GM12872 (cell line): ENCODE measurements around the gene PITPNM2.

Experiments used
- TF ChIP-seq, protein P1 (sequence below): IDR thresholded peaks from 3 replicates; pipeline ENCODE4 v1.5.1; 2011; ENCODE audit warnings: low read depth, mild to moderate bottlenecking, low read length, moderate library complexity; ENCODE audit not compliant: insufficient read depth

PITPNM2 gene

DNA sequence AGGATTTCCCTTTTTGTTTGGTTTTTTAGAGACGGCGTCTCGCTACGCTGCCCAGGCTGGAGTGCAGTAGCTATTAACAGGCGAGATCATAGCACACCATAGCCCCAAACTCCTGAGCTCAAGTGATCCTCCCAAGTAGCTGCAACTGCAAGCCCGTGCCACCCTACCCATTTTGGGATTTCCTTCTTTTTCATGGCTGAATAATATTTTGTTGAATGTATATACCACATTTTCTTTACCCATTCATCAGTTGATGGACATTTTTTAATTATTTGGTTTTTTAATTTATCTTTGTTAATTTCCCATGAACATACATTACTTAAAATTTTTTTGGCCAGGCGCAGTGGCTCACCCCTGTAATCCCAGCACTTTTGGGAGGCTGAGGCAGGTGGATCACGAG lies 15.2 kb downstream of the PITPNM2 start:
- TF ChIP-seq, protein P1, sequence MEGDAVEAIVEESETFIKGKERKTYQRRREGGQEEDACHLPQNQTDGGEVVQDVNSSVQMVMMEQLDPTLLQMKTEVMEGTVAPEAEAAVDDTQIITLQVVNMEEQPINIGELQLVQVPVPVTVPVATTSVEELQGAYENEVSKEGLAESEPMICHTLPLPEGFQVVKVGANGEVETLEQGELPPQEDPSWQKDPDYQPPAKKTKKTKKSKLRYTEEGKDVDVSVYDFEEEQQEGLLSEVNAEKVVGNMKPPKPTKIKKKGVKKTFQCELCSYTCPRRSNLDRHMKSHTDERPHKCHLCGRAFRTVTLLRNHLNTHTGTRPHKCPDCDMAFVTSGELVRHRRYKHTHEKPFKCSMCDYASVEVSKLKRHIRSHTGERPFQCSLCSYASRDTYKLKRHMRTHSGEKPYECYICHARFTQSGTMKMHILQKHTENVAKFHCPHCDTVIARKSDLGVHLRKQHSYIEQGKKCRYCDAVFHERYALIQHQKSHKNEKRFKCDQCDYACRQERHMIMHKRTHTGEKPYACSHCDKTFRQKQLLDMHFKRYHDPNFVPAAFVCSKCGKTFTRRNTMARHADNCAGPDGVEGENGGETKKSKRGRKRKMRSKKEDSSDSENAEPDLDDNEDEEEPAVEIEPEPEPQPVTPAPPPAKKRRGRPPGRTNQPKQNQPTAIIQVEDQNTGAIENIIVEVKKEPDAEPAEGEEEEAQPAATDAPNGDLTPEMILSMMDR, result no peak

DNA sequence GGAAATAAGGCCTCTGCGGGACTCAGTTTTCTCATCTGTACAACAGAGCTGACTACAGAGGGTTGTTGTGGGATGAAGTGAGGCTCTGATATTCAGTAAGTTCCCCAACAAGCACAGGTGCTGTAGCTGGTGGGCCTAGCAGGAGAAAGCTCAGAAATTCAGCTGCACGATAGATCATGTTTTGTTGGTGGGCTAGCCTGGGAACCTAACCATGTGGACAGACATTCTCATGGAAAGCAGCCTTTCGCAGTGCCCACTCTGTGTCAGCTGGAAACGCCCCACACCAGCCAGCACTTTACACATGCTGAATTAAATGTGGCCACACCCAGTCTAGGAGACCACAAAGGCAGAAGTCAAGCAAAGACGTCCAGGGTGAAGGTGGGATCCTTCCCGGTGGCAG lies 16.1 kb downstream of the PITPNM2 start:
- TF ChIP-seq, protein P1, result no peak

DNA sequence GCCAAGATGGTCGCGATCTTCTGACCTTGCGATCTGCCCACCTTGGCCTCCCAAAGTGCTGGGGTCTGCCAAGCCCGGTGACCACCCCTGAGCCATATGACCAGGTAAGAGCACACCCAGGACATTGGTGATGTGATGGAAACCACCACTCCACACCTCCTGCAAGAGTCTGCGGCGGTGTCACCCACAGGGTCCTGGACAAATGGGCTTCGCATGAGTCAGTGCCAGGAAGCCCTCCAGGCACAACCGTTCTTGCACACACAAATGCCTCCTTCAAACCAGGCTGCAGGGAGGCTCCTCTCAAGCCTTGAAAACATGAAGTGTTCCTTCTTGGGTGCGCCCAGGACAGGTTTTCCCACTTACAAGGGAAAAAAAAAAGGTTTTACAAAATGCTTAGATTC lies 16.6 kb downstream of the PITPNM2 start:
- TF ChIP-seq, protein P1, result no peak

DNA sequence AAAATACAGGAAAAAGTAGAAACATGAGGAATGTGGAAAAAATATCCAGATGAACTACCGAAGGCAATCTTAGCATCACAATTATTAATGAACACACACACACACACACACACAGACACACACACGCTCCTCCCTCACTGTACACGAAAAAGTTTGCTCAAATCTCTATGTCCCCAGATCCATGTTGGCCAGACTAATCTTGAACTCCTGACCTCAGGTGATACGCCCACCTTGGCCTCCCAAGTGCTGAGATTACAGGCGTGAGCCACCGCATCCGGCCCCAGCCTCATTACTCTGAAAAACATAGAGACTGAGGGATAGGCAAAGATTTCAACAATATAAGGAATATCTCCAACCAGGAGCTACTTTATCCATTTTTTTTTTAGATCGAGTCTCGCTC lies 17.2 kb downstream of the PITPNM2 start:
- TF ChIP-seq, protein P1, result no peak

DNA sequence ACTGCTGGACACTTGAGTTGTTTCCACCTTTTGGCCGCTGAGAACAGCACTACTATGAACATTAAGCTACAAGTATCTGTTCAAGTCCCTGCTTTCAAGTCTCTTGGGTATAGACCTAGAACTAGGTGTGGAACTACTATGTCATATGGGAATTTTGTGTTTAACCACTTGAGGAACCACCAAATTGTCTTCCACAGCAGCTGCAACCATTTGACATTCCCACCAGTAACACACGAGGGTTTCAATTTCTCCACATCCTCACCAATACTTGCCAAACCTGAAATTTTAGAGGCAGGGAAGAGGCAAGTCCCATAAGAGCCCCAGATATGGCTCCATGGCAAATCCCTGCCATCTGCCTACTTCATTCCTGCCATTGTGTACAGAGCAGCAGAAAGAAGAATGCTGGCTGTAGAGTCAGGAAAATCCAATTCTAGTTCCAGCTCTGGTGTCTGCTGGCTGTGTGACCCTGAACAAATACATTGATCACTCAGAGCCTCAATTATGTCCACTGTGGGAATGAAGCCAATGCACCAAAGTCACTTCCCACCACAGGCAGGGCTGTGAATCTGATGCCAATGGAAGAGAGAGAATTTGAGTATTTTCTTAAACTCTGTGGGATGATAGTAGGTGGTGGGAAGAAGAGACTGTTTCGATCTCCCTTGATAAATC lies 17.8 kb downstream of the PITPNM2 start:
- TF ChIP-seq, protein P1, result no peak

DNA sequence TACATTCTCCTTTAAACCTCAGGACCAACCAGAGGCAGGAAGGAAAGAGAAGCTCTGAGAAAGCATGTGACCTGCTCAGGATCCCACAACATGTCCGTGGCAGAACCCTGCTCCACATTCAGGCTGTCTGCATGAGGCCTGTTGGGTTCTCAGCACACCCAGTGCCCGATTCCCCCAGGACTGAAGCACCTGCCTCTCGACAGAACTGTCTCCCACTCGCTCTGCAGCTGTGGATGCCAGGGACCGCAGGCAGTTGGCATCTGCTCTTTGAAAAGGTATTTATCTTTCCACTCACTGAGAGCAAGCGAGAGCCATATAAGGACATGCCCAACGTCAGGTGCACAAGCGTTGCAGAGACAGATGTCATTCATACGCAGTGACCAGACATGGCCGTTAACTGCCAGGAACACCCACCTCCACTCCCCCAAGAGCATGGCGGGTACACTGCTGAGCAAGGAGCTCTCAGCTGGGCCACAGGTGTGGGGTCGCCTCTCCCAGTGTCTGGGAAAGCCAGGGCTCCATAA lies 18.9 kb downstream of the PITPNM2 start:
- TF ChIP-seq, protein P1, result no peak

DNA sequence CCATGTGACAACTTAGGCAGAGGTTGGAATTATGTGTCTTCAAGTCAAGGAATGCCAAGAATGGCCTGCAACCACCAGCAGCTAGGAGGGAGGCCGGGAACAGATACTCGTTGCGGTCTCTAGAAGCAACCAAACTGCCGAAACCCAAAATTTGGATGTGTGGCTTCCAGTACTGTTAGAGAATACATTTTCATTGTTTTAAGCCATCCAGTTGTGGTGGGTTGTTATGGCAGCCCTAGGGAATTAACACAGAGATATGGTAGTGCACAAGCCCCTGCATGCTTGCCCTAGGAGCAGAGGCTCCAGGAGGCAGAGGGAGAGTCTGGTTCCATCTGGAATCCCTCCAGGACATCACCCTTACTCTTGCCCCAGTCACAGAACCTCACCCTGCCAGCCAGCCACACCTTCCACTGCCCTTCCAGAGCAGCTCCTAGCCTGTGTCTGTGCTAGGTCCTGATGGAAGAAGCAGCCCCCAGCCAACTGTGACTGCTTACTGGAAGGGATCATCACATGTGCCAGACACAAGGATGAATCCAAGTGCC lies 19.5 kb downstream of the PITPNM2 start:
- TF ChIP-seq, protein P1, result no peak
